ENCODE measurements around the gene ZNF438.
"Not testable (repeated sequence)": the region's sequence is repeated elsewhere in the genome, so short reads cannot be mapped to it uniquely, and the experiment has no call there.

Gene ZNF438

DNA sequence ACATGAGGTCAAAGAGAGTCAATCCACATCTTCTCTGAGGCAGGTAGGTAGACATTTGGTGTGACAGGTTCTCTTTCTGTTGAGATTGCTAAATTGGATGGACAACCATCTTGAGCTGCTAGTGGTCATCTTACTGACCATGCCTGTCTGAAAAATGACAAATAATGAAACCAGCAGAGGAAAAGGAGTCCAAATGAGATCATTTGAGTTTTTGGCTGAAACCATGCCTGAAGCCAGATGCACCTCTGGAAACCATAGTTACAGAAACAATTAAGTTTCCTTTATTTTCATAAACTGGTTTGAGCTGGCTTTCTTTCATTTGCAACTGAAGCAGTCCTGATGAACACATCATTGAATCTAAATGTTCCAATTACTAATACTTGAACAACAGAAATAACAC lies 100.6 kb downstream of the ZNF438 start:
- no peak for ATAC-seq
- DNase-seq = no peak

DNA sequence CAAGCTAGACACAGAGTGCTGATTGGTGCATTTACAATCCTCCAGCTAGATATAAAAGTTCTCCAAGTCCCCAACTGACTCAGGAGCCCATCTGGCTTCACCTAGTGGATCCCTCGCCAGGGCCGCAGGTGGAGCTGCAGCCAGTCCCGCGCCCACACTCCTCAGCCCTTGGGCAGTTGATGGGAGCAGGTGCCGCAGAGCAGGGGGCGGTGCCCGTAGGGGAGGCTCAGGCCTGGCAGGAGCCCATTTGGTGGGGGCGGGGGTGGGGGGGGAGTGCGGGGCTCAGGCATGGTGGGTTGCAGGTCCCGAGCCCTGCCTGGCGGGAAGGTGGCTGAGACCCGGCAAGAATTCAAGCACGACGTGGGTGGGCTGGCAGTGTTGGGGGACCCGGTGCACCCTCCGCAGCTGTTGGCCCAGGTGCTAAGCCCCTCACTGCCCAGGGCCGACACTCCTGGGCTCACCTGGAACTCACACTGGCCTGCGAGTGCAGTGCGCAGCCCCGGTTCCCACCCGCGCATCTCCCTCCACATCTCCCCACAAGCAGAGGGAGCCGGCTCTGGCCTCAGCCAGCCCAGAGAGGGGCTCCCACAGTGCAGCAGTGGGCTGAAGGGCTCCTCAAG lies 101.7 kb downstream of the ZNF438 start:
- ATAC-seq = no peak

DNA sequence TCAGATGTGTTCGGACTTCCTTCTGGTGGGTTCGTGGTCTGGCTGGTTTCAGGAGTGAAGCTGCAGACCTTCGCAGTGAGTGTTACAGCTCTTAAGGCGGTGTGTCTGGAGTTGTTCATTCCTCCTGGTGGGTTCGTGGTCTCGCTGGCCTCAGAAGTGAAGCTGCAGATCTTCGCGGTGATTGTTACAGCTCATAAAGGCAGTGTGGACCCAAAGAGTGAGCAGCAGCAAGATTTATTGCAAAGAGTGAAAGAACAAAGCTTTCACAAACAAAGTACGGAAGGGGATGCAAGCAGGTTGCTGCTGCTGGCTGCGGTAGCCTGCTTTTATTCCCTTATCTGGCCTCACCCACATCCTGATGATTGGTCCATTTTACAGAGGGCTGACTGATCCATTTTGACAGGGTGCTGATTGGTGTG lies 102.3 kb downstream of the ZNF438 start:
- ATAC-seq, DNase-seq: not testable (repeated sequence)

More for the DNA sequence above, 101.7 kb downstream of the ZNF438 start:
- no peak for DNase-seq

DNA sequence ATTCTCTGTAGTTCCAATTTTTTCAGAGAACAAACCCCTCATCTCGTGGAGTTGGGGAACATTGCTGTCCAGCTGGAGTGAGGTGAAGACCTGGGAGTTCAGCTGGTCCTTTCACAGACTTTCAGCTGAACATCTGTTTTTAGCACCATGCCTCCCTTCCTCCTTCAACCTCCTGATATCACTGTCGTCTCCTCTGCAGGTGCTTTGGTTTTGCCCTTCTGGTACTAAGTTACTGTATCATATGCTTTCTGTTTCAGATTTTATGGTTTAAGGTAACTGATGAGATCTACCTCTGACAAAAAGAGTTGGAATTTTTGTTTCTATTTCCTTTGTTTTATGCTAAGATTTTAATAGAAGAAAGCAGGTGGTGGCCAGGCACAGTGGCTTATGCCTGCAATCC lies 102.9 kb downstream of the ZNF438 start:
- no peak for DNase-seq

DNA sequence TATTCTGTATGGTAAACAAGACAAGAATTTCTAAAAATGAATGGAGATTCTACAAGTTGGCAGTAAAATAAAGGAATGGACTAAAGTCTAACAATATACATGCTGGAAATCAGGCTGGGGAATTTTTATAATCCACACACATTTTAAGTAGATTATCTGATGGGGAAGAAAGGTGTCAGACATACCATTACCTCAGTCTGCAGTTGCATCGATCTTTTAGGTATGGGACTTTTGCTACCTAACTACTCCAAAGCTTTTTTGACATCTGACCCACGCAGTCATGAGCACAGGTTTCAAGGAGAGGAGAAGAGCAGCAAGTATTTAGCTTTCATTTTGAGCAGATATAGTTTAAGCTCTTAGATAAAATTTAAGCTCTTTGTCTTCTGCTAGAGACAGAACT lies 113.0 kb downstream of the ZNF438 start:
- DNase-seq (no peak), ATAC-seq (no peak)

More for the DNA sequence above, 102.9 kb downstream of the ZNF438 start:
- no peak for ATAC-seq

DNA sequence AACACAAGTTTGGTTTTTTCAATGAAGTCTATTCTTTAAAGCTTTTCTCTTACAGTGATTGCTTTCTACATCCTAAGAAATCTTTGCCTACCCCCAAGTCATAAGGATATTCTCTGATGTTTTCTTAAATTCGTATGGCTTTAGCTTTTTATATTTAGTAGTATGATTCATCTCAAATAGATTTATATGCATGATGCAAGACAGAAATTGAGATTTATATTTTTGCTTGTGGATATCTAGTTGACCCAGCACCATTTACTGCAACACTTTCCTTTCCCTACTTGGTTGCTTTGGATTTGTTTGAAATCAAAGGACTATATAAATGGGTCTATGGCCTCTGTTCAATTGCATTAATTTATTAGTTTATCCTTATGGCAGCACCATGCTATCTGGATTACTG lies 113.9 kb downstream of the ZNF438 start:
- DNase-seq (no peak), ATAC-seq (no peak)

DNA sequence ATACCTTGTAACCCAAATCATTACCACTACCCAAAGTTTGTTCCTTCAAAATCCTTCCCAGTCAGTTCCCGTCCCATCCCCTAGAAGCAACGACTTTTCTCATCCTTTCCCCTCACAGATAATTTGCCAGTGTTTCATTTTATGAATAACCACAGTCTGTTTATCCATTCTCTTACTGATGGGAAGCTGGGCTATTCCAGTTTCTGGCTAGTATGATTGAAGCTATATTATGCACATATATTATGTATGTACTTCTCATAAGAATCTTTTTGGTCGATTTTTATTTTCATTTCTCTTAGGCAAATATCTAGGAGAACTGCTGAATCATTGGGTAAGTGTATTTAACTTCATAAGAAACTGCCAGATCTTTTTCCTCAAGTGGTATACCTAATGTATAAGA lies 114.6 kb downstream of the ZNF438 start:
- DNase-seq = no peak
- no peak for ATAC-seq

DNA sequence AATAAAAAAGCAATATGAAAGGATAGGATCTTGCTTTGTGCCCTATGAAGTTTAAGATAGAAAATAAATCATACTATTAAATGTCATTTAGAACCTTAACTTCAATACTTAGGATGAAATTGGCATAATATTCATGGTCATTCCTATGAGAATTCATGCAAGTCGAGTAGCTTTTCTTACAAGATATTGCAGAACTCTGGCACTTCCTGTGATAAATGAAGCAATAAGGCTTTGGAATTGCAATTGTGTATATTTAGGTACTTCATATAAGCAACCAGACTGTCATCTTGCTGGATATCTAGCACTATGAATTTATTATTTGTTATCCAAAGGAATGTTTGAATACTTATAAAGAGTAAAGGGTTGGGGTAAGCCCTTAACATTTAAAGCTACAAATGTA lies 116.5 kb downstream of the ZNF438 start:
- ATAC-seq = no peak
- DNase-seq = no peak

DNA sequence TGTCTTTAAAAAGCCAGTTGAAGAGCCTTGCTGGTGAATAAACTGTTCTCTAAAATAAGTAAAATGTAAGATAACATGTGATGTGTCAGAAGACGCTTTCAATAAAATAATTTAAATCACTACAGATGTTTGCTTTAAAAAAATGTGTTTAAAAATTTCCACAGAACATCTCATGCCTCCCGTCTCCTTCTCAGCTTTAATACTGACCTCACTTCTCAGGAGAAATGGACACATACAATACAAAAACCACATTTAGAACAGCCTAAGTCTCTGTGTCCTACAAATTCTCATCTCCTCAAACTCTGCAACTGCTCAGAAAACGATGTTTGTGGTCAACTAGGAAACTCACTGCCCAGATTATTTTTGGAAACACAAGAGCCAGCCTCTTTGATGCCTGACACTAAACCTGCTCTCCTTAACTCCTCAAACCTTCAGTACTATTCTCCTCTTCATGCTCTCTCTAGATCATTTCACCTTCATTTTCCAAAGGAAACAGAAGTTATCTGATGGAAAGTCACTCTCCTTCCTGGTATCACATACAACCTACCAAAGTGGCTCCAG lies 120.3 kb downstream of the ZNF438 start:
- no peak for ATAC-seq

DNA sequence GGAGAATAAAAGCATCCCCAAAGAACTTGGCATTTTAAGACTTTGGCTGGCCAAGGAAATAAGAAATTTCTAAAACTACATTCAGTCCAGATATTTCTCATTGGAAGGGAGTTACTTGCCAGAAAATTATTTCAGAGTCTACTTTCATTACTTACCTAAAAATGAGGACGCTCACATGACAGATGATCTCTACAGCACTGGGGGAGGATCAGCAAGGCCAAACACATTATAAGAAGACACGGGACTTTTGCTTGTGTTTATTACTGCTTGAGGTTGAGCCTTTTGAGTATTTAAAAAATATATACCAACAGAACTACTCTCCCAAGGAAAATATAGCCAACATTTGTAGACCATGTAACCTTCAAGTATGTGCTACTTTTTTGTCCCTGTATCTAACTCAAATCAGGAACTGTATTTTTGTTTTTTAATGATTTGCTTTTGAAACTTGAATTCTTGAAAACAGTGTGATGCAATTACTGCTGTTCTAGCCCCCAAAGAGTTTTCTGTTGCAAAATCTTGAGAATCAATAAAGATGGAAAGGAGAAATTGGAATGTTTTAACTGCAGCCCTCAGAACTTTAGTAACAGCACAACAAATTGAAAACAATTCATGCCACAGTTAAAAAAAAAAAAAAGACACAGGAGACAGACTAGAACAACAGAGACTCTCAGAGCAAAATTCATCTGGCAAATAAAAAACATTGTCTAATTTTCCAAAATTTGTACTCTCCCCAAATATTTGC lies 128.1 kb downstream of the ZNF438 start:
- DNase-seq = no peak
- no peak for ATAC-seq

More for the DNA sequence above, 120.3 kb downstream of the ZNF438 start:
- DNase-seq = no peak

DNA sequence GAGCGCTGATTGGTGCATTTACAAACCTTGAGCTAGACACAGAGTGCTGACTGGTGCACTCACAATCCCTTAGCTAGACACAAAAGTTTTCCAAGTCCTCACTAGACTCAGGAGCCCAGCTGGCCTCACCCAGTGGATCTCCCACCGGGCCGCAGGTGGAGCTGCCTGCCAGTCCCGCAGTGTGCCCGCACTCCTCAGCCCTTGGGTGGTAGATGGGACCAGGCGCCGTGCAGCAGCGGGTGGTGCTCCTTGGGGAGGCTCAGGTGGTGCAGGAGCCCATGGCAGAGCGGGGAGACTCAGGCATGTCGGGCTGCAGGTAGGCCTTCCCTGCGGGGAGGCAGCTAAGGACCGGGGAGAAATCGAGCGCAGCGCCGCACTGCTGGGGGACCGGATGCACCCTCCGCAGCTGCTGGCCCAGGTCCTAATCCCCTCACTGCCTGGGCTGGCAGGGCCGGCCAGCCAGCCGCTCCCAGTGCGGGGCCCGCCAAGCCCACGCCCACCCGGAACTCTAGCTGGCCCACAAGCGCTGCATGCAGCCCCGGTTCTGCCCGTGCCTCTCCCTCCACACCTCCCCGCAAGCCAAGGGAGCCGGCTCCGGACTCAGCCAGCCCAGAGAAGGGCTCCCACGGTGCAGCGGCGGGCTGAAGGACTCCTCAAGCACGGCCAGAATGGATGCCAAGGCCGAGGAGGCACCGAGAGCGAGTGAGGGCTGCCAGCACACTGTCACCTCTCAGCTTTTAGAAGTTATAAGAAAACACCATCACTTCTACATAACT lies 128.9 kb downstream of the ZNF438 start:
- ATAC-seq (no peak), DNase-seq (no peak)

DNA sequence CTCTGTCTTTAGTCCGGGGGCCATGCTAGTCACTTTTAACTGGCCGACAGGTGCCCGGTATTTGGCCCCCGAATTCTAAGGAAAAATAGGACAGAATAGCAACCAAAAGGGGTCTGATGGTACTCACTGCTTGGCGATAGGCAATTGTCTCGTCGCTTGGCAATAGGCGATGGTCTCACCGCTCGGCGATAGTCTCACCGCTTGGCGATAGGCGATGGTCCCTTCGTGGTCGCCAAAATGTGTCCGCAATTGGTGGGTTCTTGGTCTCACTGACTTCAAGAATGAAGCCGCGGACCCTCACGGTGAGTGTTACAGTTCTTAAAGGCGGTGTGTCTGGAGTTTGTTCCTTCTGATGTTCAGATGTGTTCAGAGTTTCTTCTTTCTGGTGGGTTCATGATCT lies 130.2 kb downstream of the ZNF438 start:
- DNase-seq, ATAC-seq: not testable (repeated sequence)

DNA sequence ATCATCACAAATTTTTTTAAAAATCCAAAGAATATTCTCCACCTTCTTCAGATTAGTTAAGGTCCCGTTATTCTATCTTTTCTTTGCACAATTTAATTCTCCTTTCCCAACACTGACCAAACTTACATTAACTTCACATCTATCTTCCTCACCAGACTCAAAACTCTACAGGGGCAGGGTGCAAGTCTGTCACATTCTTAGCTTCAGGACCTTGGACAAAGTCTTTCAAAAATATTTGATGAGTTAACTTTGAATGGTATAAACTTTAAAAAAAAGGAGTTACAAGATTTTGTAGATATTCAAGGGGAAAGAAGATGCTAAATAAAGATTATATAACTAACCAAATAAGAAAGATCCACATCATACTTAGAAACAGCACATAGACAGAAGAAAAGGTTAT lies 132.7 kb downstream of the ZNF438 start:
- no peak for DNase-seq
- no peak for ATAC-seq

DNA sequence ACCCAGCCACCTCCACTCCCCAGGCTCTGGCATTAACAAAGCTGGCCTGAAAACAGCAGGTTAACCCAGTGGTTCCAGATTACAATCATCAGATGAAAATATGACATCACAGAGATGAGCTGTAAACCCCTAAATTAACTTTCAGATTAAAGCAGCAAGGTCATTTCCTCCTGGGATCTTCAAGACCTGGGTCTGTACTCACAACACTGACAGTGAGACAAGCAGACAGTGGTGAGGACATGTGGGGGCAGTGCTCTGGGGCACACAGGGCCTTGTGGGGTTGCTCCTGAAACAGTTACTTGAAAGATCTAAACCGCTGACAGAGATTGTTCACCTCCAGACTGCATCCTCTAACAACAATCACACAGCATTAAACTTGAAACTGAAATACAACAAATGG lies 134.1 kb downstream of the ZNF438 start:
- ATAC-seq (peak; percentile 65), DNase-seq (no peak)

DNA sequence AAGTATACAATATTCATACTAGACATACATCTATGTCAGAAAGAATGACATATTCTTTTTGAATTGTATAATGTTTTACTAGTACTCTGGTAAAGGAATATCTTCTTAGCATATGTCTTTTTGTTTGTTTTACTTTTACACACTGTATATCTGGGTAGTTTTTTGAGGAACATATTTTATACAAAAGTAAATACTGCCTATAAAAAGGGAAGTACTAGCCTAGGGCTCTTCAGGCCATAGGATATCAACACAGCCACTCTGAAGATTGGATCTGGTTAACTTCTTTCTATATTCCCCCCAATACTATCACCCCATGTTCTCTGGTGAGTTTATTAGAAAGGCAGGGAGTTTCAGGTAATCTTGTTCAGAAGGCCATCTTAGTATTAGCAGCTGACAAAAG lies 134.6 kb downstream of the ZNF438 start:
- ATAC-seq (no peak), DNase-seq (no peak)

DNA sequence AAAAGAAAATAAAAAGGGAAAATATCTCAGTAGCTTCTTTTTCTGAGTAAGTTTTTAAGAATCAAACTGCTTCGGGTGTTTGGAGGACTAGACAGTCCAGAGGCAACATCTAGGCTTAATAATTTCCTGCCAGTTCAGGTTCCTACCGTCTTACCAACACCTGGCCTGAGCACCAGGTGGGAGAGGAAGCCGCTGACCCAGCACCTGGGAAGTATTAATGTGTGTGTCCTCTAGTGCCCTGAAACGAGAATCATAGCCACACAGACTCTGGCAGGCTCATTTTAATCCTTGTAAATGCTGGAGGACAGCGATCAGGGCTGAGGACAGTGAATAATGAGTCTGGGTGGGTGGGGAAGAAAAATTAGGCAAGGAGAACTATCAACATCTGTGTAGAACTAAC lies 137.4 kb downstream of the ZNF438 start:
- no peak for ATAC-seq
- DNase-seq = no peak

DNA sequence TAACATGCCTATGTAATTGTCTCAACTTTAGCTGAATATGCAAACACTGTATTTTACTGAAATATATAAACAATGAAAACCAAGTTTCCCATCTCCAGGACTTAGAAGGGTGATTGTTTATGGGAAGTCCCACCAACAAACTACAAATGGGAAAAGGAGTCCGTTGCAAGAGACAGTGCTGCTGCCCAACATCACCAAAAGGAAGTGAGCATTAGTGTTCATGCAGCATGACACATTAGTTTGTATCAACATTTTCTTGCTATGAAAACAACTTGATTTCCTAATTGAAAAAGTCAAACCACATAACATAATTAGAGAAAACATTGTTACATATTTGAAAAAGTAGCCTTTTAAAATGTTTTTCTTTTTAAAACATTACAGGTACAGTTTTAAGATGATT lies 138.5 kb downstream of the ZNF438 start:
- ATAC-seq (no peak), DNase-seq (no peak)

DNA sequence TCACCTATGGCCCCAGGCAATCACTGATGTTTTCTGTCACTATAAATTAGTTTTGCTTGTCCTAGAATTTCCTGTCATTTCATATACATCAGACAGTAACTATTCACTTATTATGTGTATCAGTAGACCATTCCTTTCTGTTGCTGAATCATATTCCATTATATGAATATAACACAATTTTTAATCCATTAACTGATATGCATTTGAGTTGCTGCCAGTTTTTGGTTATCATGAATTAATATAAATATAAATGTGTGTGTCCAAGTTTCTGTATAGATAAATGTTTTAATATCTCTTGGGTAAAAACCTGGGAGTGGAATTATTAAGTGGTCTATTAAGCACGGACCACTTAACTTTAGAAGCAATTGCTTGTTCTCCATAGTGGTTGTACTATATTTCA lies 143.8 kb downstream of the ZNF438 start:
- ATAC-seq = no peak
- DNase-seq = no peak

DNA sequence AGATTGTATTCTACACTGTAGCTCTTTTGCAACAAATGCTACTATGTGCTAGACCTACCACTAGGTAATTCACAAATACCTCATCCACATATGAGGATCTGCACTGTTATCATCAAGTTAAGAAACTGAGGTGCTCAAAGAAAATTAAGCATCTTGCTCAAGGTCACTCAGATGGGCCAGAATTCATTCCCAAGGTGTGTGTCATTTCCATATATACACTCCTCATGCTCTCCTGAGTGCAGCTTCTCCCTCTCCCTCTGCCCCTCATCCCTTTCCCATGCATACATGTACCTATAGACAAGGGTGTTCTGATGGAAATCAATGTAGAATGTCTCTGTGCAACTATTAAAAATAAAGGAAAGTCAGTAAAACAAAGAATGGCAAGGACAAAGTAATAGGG lies 146.2 kb downstream of the ZNF438 start:
- ATAC-seq = no peak
- DNase-seq = no peak

DNA sequence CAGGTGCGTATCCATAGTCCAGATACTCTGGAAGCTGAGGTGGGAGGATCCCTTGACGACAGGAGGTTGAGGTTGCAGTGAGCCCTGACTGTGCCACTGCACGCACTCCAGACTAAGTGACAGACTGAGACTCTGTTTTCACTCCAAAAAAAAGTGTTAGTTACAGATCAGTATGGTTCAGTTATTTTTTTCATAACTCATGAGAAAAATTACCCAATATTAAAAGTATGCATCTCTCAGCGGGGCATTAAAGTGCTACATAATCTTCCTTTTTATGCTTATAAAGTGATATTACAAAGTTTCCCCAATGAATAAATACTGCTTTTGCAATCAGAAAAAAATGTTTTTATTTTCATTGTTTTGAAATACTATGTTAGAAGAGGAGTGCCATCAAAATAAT lies 147.9 kb downstream of the ZNF438 start:
- ATAC-seq (no peak), DNase-seq (no peak)

DNA sequence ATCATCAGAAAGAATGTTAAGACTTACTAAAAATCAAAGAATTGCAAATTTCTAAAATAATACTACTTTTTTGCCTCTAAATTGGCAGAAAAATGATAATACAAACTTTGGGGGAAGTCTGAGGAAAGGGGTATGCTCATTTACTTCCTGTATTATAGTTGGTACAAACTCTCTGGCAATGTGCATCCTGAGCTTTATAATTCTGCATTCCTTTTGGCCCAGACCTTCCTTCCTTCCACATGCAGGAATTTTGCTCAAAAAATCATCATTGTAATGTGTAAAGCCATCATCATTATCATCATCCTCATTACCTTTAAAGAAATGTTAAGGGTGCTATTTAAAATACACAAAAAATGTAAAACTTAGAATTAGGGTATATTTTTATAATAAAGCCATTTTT lies 148.5 kb downstream of the ZNF438 start:
- DNase-seq (no peak), ATAC-seq (no peak)

DNA sequence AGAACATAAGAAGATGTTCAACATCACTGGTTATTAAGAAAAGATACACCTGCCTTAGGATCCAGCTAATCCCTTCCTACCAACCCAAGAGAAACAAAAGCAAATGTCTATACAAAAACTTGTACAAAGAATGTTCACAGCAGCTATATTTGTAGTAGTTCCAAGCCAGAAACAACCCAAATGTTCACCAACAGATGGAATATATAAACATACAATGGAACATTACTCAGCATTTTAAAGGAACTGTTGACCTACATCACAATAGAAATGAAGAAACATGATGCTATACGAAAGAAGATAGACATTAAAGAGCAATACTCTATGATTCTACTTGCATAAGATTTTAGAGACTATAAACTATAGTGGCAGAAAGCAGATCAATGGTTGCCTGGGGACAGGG lies 149.4 kb downstream of the ZNF438 start:
- DNase-seq (no peak), ATAC-seq (no peak)

DNA sequence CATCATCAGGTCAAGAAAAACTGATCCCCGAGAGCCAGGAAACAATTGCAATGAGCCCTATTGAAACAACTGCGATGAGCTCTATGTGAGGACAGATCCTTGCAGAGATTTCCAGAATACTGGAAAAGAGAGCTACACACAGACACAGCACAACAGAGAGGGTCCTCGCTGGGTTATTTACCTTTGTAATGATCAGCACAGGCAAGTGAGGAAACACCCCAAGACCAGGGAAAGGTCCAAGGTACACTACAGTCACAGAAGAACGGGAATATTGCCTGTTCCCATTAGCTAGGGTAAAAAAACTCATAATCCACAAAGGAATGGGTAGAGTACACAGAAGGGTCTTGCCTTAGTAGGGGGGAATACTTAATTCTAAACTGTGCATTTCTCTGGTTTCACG lies 152.7 kb downstream of the ZNF438 start:
- ATAC-seq = no peak

More for the DNA sequence above, 152.7 kb downstream of the ZNF438 start:
- DNase-seq = no peak
